Activated CD8-positive, alpha-beta T cell treated with anti-CD3 and anti-CD28 coated beads for 36 hours (primary cell): ENCODE results near the gene SDCCAG8. TPM values are rescaled to one million over a fixed set of nuclear protein-coding genes. Genes with fewer than 3 reads are reported as not detected.

Source experiments
- ATAC-seq: fragments of 200-7000 bp; cut with Tn5 transposase; one replicate; pipeline ENCODE4 v1.10.0; 2021; ENCODE audit warnings: mild to moderate bottlenecking, moderate library complexity
- CTCF ChIA-PET: fragments of 350-600 bp; sonication (Branson Sonifier 250); formaldehyde crosslinking; loops from one replicate; lab custom pipeline; 2021; ENCODE audit warnings: antibody characterized with exemption; lab: Charles Lee
- POLR2A ChIA-PET: fragments of 350-600 bp; sonication (Branson Sonifier 250); formaldehyde crosslinking; loops from one replicate; lab custom pipeline; 2021; ENCODE audit warnings: antibody characterized with exemption; lab: Charles Lee
- DNase-seq: peaks from one replicate; pipeline ENCODE4 v3.0.0-alpha.2; 2020
- H3K27ac Mint-ChIP-seq: one replicate; pipeline ENCODE4 v1.8.0; 2021; ENCODE audit warnings: mild to moderate bottlenecking, mixed read lengths
- H3K27me3 Mint-ChIP-seq: one replicate; pipeline ENCODE4 v1.8.0; 2021; ENCODE audit warnings: mixed read lengths
- H3K36me3 Mint-ChIP-seq: one replicate; pipeline ENCODE4 v1.8.0; 2021; ENCODE audit warnings: low read depth, mixed read lengths
- H3K4me1 Mint-ChIP-seq: one replicate; pipeline ENCODE4 v1.8.0; 2021; ENCODE audit warnings: low read depth, mixed read lengths
- H3K4me3 Mint-ChIP-seq: one replicate; pipeline ENCODE4 v1.8.0; 2021; ENCODE audit warnings: mild to moderate bottlenecking, moderate library complexity, mixed read lengths
- H3K9me3 Mint-ChIP-seq: one replicate; pipeline ENCODE4 v1.8.0; 2021; ENCODE audit warnings: mixed read lengths
- CTCF ChIP-seq: fragments of 200-600 bp; IDR thresholded peaks from one replicate; pipeline ENCODE4 v1.8.0; 2022; ENCODE audit warnings: antibody characterized with exemption, mild to moderate bottlenecking
- intact Hi-C: fragments of 100-400 bp; cut with micrococcal nuclease; formaldehyde crosslinking; loops from one replicate; pipeline ENCODE4 v1.10.0; 2022
- total RNA-seq, 2 experiments: library from RNA; stranded (reverse); gene quantifications; one replicate each; pipeline ENCODE4 v1.2.3, GENCODE V29; 2021

The SDCCAG8 gene
- total RNA-seq, 2 experiments from 2014 or later: 22.4 to 22.6 TPM

GRCh38 chr1:243528459-243529121, 272.7 kb downstream of the SDCCAG8 start:
- ATAC-seq (no peak), DNase-seq (no peak)
- TF ChIP-seq CTCF: no peak
- CTCF ChIA-PET: interaction anchor here (0.9 kb wide), 1 partner anchor 185 kb away, joined by 3 read pairs; no protein-coding TSS in a partner anchor
- Mint-ChIP-seq H3K27ac (no peak overlapping the region), H3K4me1 (peaks cover 11% of the 10 kb centered on the region), H3K9me3 (peaks cover 6% of the 10 kb centered on the region), H3K4me3 (no peak overlapping the region), H3K27me3 (no peaks in the 10 kb centered on the region), H3K36me3 (peaks cover 16% of the 10 kb centered on the region)
- POLR2A ChIA-PET: no interaction called here
- intact Hi-C loops: no loop called here

DNA sequence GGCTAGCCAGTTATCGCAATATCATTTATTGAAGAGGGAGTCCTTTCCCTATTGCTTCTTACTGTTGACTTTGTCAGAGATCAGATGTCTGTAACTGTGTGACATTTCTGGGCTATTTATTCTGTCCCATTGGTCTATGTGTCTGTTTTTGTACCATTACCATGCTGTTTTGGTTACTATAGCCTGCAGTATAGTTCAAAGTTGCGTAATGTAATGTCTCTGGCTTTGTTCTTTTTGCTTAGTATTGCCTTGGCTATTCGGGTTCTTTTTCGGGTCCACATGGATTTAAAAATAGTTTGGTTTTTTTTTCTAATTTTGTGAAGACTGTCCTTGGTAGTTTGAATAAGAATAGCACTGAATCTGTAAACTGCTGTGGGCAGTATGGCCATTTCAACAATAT, 273.7 kb downstream of the SDCCAG8 start:
- no peak overlapping the region for H3K4me3 Mint-ChIP-seq
- intact Hi-C loops: no loop called here
- ChIA-PET CTCF (no interaction called here), POLR2A (no interaction called here)
- TF ChIP-seq CTCF: no peak
- H3K36me3 Mint-ChIP-seq: peaks cover 16% of the 10 kb centered on the region
- no peak overlapping the region for H3K27ac Mint-ChIP-seq
- H3K9me3 Mint-ChIP-seq: peaks cover 6% of the 10 kb centered on the region
- H3K4me1 Mint-ChIP-seq: peaks cover 11% of the 10 kb centered on the region
- ATAC-seq: no peak
- no peaks in the 10 kb centered on the region for H3K27me3 Mint-ChIP-seq
- DNase-seq: no peak

- intact Hi-C loops: no loop called here
- no peak for TF ChIP-seq CTCF
- Mint-ChIP-seq H3K4me3 (no peak overlapping the region), H3K4me1 (peaks cover 3% of the 10 kb centered on the region), H3K27ac (no peak overlapping the region), H3K27me3 (no peaks in the 10 kb centered on the region), H3K36me3 (peaks cover 9% of the 10 kb centered on the region), H3K9me3 (no peaks in the 10 kb centered on the region)
- no peak for ATAC-seq
- CTCF ChIA-PET: interaction anchor here (1.6 kb wide), 1 partner anchor 9 kb away, joined by 4 read pairs; no protein-coding TSS in a partner anchor
- DNase-seq: no peak
- POLR2A ChIA-PET: no interaction called here
Observed at GRCh38 chr1:243535014-243535413, 279.2 kb downstream of the SDCCAG8 start.

DNA sequence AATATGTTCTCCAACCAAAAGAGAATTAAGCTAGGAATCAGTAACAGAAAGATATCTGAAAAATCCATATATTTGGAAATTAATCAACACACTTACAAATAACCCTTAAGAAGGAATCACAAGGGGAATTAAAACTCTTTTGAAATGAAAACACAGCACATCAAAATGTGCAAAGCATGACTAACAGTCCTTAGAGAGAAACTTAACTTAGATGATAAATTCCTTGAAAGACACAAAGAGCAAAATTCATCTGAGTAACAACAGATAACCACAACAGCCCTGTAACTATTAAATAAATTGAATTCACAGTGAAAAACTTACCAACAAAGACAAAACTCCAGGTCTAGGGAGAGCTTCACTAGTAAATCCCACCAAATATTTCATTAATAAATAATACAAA, 283.8 kb downstream of the SDCCAG8 start:
- Mint-ChIP-seq H3K4me1 (no peaks in the 10 kb centered on the region), H3K36me3 (peaks cover 11% of the 10 kb centered on the region), H3K9me3 (no peaks in the 10 kb centered on the region), H3K27ac (no peak overlapping the region), H3K27me3 (no peaks in the 10 kb centered on the region), H3K4me3 (no peak overlapping the region)
- intact Hi-C loops: no loop called here
- DNase-seq: no peak
- no peak for ATAC-seq
- CTCF ChIA-PET: no interaction called here
- no peak for TF ChIP-seq CTCF
- POLR2A ChIA-PET: no interaction called here

- ChIA-PET POLR2A (interaction anchor here (0.6 kb wide), 1 partner anchor 36 kb away, joined by 3 read pairs; no protein-coding TSS in a partner anchor), CTCF (interaction anchor here (0.8 to 1.0 kb wide), 2 partner anchors 20 to 209 kb away, joined by 3 to 4 read pairs; no protein-coding TSS in a partner anchor)
- H3K36me3 Mint-ChIP-seq: peaks cover 12% of the 10 kb centered on the region
- no peaks in the 10 kb centered on the region for H3K4me1 Mint-ChIP-seq
- intact Hi-C loops: no loop called here
- DNase-seq (no peak), ATAC-seq (no peak)
- no peak for TF ChIP-seq CTCF
- H3K27ac Mint-ChIP-seq: no peak overlapping the region
- H3K9me3 Mint-ChIP-seq: no peaks in the 10 kb centered on the region
- H3K27me3 Mint-ChIP-seq: no peaks in the 10 kb centered on the region
- no peak overlapping the region for H3K4me3 Mint-ChIP-seq
Observed at GRCh38 chr1:243542739-243543415, 287.0 kb downstream of the SDCCAG8 start.
